ENCODE measurements around the gene SPRTN. TPM values are rescaled to one million over a fixed set of nuclear protein-coding genes. Genes with fewer than 3 reads are reported as not detected.
A peak's percentile ranks its signal among the peaks of the same experiment; 100 is the strongest.

SPRTN gene
- total and polyA plus RNA-seq, 2 of the 4 experiments (the other 2 are of a cell fraction), result 6.5 to 17.4 TPM

- no peak overlapping the region; the same call in 1 of the 2 replicates for H2BK20ac ChIP-seq (ENCODE audit: low read depth, low read length)
- no peak overlapping the region for H3K18ac ChIP-seq (ENCODE audit: low read depth, low read length)
- TF ChIP-seq POLR2A (IDR thresholded peaks at IDR 0.05; ENCODE audit: low read depth, low read length) (no peak), SMC3 (IDR thresholded peaks at IDR 0.05; ENCODE audit: low read depth, low read length) (no peak), MAFK (IDR thresholded peaks at IDR 0.05; ENCODE audit: low read depth, low read length) (no peak), CTCF (conservative IDR thresholded peaks at IDR 0.05; ENCODE audit: low read depth, low read length) (no peak), RCOR1 (IDR thresholded peaks at IDR 0.05; ENCODE audit: insufficient replicate concordance, low read length) (no peak), FOS (IDR thresholded peaks at IDR 0.05; ENCODE audit: low read depth, low read length) (no peak), BHLHE40 (IDR thresholded peaks at IDR 0.05; ENCODE audit: low read depth, low read length) (no peak), MAZ (IDR thresholded peaks at IDR 0.05; ENCODE audit: borderline replicate concordance, low read depth, low read length) (no peak), NFE2L2 (IDR thresholded peaks at IDR 0.05; ENCODE audit: low read depth, low read length) (no peak), CEBPB (IDR thresholded peaks at IDR 0.05; ENCODE audit: low read depth, low read length) (no peak), CHD1 (IDR thresholded peaks at IDR 0.05; ENCODE audit: low read depth, low read length) (no peak)
- TF ChIP-seq, protein P1, sequence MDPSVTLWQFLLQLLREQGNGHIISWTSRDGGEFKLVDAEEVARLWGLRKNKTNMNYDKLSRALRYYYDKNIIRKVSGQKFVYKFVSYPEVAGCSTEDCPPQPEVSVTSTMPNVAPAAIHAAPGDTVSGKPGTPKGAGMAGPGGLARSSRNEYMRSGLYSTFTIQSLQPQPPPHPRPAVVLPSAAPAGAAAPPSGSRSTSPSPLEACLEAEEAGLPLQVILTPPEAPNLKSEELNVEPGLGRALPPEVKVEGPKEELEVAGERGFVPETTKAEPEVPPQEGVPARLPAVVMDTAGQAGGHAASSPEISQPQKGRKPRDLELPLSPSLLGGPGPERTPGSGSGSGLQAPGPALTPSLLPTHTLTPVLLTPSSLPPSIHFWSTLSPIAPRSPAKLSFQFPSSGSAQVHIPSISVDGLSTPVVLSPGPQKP (IDR thresholded peaks at IDR 0.05; ENCODE audit: borderline replicate concordance, low read depth, low read length), result no peak
- TF ChIP-seq, protein P2, sequence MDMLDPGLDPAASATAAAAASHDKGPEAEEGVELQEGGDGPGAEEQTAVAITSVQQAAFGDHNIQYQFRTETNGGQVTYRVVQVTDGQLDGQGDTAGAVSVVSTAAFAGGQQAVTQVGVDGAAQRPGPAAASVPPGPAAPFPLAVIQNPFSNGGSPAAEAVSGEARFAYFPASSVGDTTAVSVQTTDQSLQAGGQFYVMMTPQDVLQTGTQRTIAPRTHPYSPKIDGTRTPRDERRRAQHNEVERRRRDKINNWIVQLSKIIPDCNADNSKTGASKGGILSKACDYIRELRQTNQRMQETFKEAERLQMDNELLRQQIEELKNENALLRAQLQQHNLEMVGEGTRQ (IDR thresholded peaks at IDR 0.05; ENCODE audit: low read depth, low read length), result no peak
- no peak overlapping the region for H2BK5ac ChIP-seq (ENCODE audit: low read depth, low read length, poor library complexity, severe bottlenecking)
- ChIA-PET POLR2A (ENCODE audit: unreplicated experiment) (no interaction called here), CTCF (interaction anchor here (1.0 kb wide), 1 partner anchor 8 kb away, joined by 3 read pairs; no protein-coding TSS in a partner anchor)
- no peak overlapping the region for H3K27ac ChIP-seq (ENCODE audit: insufficient read depth, low read length)
- H3K4me1 ChIP-seq (ENCODE audit: control insufficient read depth, insufficient read depth, low read length), result peaks cover 11% of the 10 kb centered on the region
- intact Hi-C loops (cut with micrococcal nuclease) (no loop called here), in situ Hi-C loops (cut with MboI; ENCODE audit: low sequenced_read_pairs) (no loop called here), dilution Hi-C loops (cut with HindIII; ENCODE audit: low sequenced_read_pairs, unreplicated experiment) (no loop called here)
- H2BK15ac ChIP-seq (ENCODE audit: low read depth, low read length), result no peak overlapping the region; the same call in 2 of the 3 replicates
- BruUV-seq (replicated peaks), result no TSS peak
- no peak overlapping the region for H3K56ac ChIP-seq (ENCODE audit: extremely low read depth, insufficient read depth, low read length)
- H3K9me3 ChIP-seq (ENCODE audit: control insufficient read depth, insufficient read depth, low read length), result no peaks in the 10 kb centered on the region
- H4K5ac ChIP-seq (ENCODE audit: low read depth, low read length), result no peak overlapping the region
- peaks cover 24 to 69% of the 10 kb centered on the region in 2 experiments for H3K79me1 ChIP-seq (ENCODE audit: low read depth in 1 of 2, low read length in 2 of 2)
- no peak overlapping the region for H3K9ac ChIP-seq (ENCODE audit: low read depth, low read length)
- H3K14ac ChIP-seq (replicated peaks; ENCODE audit: low read depth, low read length), result no peak overlapping the region
- H2BK120ac ChIP-seq (ENCODE audit: low read depth, low read length), result no peak overlapping the region
- H3K36me3 ChIP-seq (ENCODE audit: control insufficient read depth, insufficient read depth, low read length), result no peaks in the 10 kb centered on the region
- no peak overlapping the region for H4K8ac ChIP-seq (ENCODE audit: low read depth in 2 of 2, low read length in 2 of 2)
- no peak for ATAC-seq (ENCODE audit: low read depth)
- no peak overlapping the region for H2AK9ac ChIP-seq (replicated peaks; ENCODE audit: low read depth, low read length, poor library complexity)
- no peak for DNase-seq
- H4K20me1 ChIP-seq (ENCODE audit: insufficient read depth, low read length), result peaks cover 38% of the 10 kb centered on the region
- no peak overlapping the region; the same call in 1 of the 2 replicates for H3K23ac ChIP-seq (ENCODE audit: low read depth, low read length)
- H2AK5ac ChIP-seq (ENCODE audit: low read depth, low read length), result no peak overlapping the region
- peaks cover 19% of the 10 kb centered on the region for H3K9me1 ChIP-seq (ENCODE audit: insufficient read depth, low read length)
- no peak overlapping the region for H4K91ac ChIP-seq (ENCODE audit: insufficient read depth, low read depth, low read length)
- no peak overlapping the region for H3K4me2 ChIP-seq (ENCODE audit: low read depth, low read length)
- H2AFZ ChIP-seq (replicated peaks; ENCODE audit: low read length, poor library complexity), result peak overlapping the region; percentile 29
- no peak overlapping the region for H3K4ac ChIP-seq (ENCODE audit: low read depth, low read length)
- no CpG with 5 or more reads among the region's 1 CpG for WGBS, 2 experiments (ENCODE audit: extremely low coverage in 2 of 2, insufficient read length in 1 of 2)
- H3K4me3 ChIP-seq (ENCODE audit: insufficient read depth, low read depth, low read length), result no peak overlapping the region
- H3K27me3 ChIP-seq (ENCODE audit: control insufficient read depth, insufficient read depth, low read length), result no peaks in the 10 kb centered on the region
Measured at GRCh38 chr1:231392389-231393131, 54.5 kb downstream of the SPRTN start.
